ENCODE results near the gene PACC1. TPM values are rescaled to one million over a fixed set of nuclear protein-coding genes. Genes with fewer than 3 reads are reported as not detected.

Gene PACC1
- total RNA-seq, 1 experiment from 2014 or later = 19.5 TPM

GRCh38 chr1:212315907-212316306, 98.8 kb downstream of the PACC1 start (continued):
- TF ChIP-seq AR (CRISPR knock-in tag; IDR thresholded peaks at IDR 0.05) = no peak
- TF ChIP-seq ERG (CRISPR knock-in tag; IDR thresholded peaks at IDR 0.05) = no peak
- no peak for TF ChIP-seq ZNF232 (CRISPR knock-in tag; IDR thresholded peaks at IDR 0.05)
- TF ChIP-seq PREB (CRISPR knock-in tag; IDR thresholded peaks at IDR 0.05; ENCODE audit: borderline replicate concordance) = no peak

GRCh38 chr1:212315184-212315583, 99.5 kb downstream of the PACC1 start:
- Mint-ChIP-seq H3K4me3 (no peak overlapping the region), H3K9me3 (peaks cover 4% of the 10 kb centered on the region), H3K4me1 (peaks cover 36% of the 10 kb centered on the region), H3K27ac (no peak overlapping the region), H3K36me3 (peaks cover 10% of the 10 kb centered on the region), H3K27me3 (ENCODE audit: low read depth) (no peaks in the 10 kb centered on the region)
- no peak for DNase-seq (ENCODE audit: low spot score)
- no peak for ATAC-seq
- no peak for TF ChIP-seq CDX4 (CRISPR knock-in tag; IDR thresholded peaks at IDR 0.05; ENCODE audit: borderline replicate concordance)
- no peak for TF ChIP-seq PREB (CRISPR knock-in tag; IDR thresholded peaks at IDR 0.05; ENCODE audit: borderline replicate concordance)
- TF ChIP-seq ARID4B (CRISPR knock-in tag; IDR thresholded peaks at IDR 0.05; ENCODE audit: borderline replicate concordance) = no peak
- no peak for TF ChIP-seq AR (CRISPR knock-in tag; IDR thresholded peaks at IDR 0.05)
- TF ChIP-seq CREM (CRISPR knock-in tag; IDR thresholded peaks at IDR 0.05) = no peak
- no peak for TF ChIP-seq JAZF1 (CRISPR knock-in tag; IDR thresholded peaks at IDR 0.05)
- TF ChIP-seq ATF1 (CRISPR knock-in tag; IDR thresholded peaks at IDR 0.05) = no peak
- no peak for TF ChIP-seq ETV6 (CRISPR knock-in tag; IDR thresholded peaks at IDR 0.05)
- ChIA-PET CTCF (no interaction called here), POLR2A (no interaction called here)

Other genes with a start within 250 kb of the PACC1 start
- gene PPP2R5A, start 129.5 kb downstream of the PACC1 start, total RNA-seq (2021) = 32.0 to 35.9 TPM (median 32.1 TPM) in 3 replicates
- gene NENF, start 18.0 kb upstream of the PACC1 start, total RNA-seq (2021) = 26.2 to 28.1 TPM (median 27.3 TPM) in 3 replicates
- gene ATF3, start 193.9 kb upstream of the PACC1 start, total RNA-seq (2021) = 12.5 to 19.4 TPM (median 14.6 TPM) in 3 replicates